ENCODE results near the gene CALML5. TPM values are rescaled to one million over a fixed set of nuclear protein-coding genes. Genes with fewer than 3 reads are reported as not detected.

CALML5 gene
- total and polyA plus RNA-seq, 4 donors = not detected

- Histone ChIP-seq H3K27ac (ENCODE audit: low read depth in 1 of 2, low read length in 1 of 2) (no peak overlapping the region), H3K9ac (ENCODE audit: insufficient read depth in 1 of 2, low read length in 2 of 2) (peak overlapping the region in 1 of 2 donors; percentile 44)
- no peak for ATAC-seq (ENCODE audit: insufficient read depth, low FRiP score)
These were observed 37.2 kb downstream of the CALML5 start for GRCh38 chr10:5461914-5462840.

DNA sequence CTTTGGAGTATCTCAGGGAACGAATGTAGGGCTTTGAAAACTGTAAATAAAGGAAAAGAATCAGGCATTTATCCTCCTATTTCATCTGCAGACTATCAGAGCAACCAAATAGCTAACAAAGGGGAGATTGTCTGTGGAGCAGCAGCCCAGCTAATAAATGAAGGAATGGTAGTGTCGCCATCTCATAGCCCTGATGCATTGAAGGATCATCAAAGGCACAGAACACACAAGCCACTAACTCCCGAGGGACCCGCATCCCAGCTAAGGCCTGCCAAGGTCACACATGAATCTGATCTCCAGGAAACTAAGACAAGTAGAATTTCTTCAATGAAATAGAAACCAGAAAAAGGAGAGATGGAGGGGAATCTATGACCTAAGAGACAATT, 38.2 kb downstream of the CALML5 start:
- DNase-seq = no peak
- peaks cover 0 to 4% (median 3%) of the 10 kb centered on the region in 4 donors for H3K36me3 ChIP-seq (ENCODE audit: control insufficient read depth in 4 of 4, insufficient read depth in 4 of 4, low read length in 4 of 4)
- 89 to 92% methylated on average over 4 of the region's 4 CpGs for WGBS, 2 donors
- no peaks in the 10 kb centered on the region for H3K27me3 ChIP-seq (ENCODE audit: control insufficient read depth in 3 of 3, insufficient read depth in 3 of 3, low read length in 2 of 3)
- no peak for ATAC-seq (ENCODE audit: insufficient read depth, low FRiP score)
- no peak overlapping the region for H3K9ac ChIP-seq (ENCODE audit: insufficient read depth in 1 of 2, low read length in 2 of 2)
- peaks cover 0 to 9% (median 0%) of the 10 kb centered on the region in 5 donors for H3K4me1 ChIP-seq (ENCODE audit: control insufficient read depth in 5 of 5, insufficient read depth in 5 of 5, low read length in 5 of 5)
- TF ChIP-seq, protein P1, sequence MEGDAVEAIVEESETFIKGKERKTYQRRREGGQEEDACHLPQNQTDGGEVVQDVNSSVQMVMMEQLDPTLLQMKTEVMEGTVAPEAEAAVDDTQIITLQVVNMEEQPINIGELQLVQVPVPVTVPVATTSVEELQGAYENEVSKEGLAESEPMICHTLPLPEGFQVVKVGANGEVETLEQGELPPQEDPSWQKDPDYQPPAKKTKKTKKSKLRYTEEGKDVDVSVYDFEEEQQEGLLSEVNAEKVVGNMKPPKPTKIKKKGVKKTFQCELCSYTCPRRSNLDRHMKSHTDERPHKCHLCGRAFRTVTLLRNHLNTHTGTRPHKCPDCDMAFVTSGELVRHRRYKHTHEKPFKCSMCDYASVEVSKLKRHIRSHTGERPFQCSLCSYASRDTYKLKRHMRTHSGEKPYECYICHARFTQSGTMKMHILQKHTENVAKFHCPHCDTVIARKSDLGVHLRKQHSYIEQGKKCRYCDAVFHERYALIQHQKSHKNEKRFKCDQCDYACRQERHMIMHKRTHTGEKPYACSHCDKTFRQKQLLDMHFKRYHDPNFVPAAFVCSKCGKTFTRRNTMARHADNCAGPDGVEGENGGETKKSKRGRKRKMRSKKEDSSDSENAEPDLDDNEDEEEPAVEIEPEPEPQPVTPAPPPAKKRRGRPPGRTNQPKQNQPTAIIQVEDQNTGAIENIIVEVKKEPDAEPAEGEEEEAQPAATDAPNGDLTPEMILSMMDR (IDR thresholded peaks at IDR 0.05; ENCODE audit: control extremely low read depth, extremely low read depth) = no peak
- H3K9me3 ChIP-seq (ENCODE audit: control insufficient read depth in 4 of 4, insufficient read depth in 3 of 4, low read length in 3 of 4) = no peaks in the 10 kb centered on the region
- H3K27ac ChIP-seq (ENCODE audit: low read depth in 1 of 2, low read length in 1 of 2) = no peak overlapping the region
- no peak overlapping the region for H3K4me3 ChIP-seq

More at GRCh38 chr10:5461914-5462840, 37.2 kb downstream of the CALML5 start:
- H3K4me1 ChIP-seq (ENCODE audit: control insufficient read depth in 5 of 5, insufficient read depth in 5 of 5, low read length in 5 of 5) = peaks cover 0 to 18% (median 0%) of the 10 kb centered on the region in 5 donors
- H3K4me3 ChIP-seq = no peak overlapping the region
- DNase-seq = no peak
- no peaks in the 10 kb centered on the region for H3K27me3 ChIP-seq (ENCODE audit: control insufficient read depth in 3 of 3, insufficient read depth in 3 of 3, low read length in 2 of 3)
- TF ChIP-seq, protein P1 (IDR thresholded peaks at IDR 0.05; ENCODE audit: control extremely low read depth, extremely low read depth) = no peak
- H3K9me3 ChIP-seq (ENCODE audit: control insufficient read depth in 4 of 4, insufficient read depth in 3 of 4, low read length in 3 of 4) = no peaks in the 10 kb centered on the region
- 56 to 64% methylated on average over 17 of the region's 17 CpGs for WGBS, 2 donors
- peaks cover 0 to 2% (median 0%) of the 10 kb centered on the region in 4 donors for H3K36me3 ChIP-seq (ENCODE audit: control insufficient read depth in 4 of 4, insufficient read depth in 4 of 4, low read length in 4 of 4)

DNA sequence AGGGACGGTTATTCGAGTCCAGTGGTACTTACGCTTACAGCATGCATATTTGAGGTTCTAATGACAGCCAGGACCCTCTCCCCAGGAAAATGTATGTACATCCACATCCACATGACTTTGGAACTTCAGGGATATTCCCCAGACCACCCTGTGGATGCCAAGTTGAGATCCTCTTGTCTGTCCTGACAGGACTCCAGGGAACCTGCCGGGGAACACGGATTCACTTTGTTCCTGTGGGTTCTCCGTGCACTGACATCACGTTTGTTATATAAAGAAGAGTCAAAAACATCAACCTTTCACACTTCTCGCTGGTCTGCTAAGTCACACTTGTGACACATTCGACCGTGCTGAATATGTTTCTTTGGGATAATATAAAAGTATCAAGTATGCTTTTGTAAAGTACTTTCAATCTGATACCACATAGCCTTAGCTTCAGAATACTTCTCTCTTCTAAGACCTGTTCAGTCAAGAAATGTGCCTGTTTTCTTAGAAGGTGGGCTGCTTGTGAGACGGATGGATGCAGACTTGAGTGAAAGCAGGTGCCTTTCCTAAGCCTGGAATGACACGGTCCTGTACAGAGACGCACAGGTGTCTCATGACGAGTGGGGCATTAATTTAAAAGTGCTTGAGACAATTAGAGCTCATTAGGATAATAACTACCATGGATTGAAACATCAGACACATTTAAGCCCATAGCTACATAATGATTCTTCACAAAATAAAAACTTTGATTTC, 38.7 kb downstream of the CALML5 start:
- no peak for ATAC-seq (ENCODE audit: insufficient read depth, low FRiP score)
- H3K4me3 ChIP-seq = no peak overlapping the region
- no peaks in the 10 kb centered on the region for H3K9me3 ChIP-seq (ENCODE audit: control insufficient read depth in 4 of 4, insufficient read depth in 3 of 4, low read length in 3 of 4)
- no peaks in the 10 kb centered on the region for H3K27me3 ChIP-seq (ENCODE audit: control insufficient read depth in 3 of 3, insufficient read depth in 3 of 3, low read length in 2 of 3)
- H3K9ac ChIP-seq (ENCODE audit: insufficient read depth in 1 of 2, low read length in 2 of 2) = no peak overlapping the region
- peaks cover 0 to 7% (median 0%) of the 10 kb centered on the region in 5 donors for H3K4me1 ChIP-seq (ENCODE audit: control insufficient read depth in 5 of 5, insufficient read depth in 5 of 5, low read length in 5 of 5)
- TF ChIP-seq, protein P1 (IDR thresholded peaks at IDR 0.05; ENCODE audit: control extremely low read depth, extremely low read depth) = no peak
- no peak for DNase-seq
- H3K27ac ChIP-seq (ENCODE audit: low read depth in 1 of 2, low read length in 1 of 2) = no peak overlapping the region
- WGBS, 2 donors = 89% methylated on average over 14 of the region's 14 CpGs
- peaks cover 0 to 6% (median 5%) of the 10 kb centered on the region in 4 donors for H3K36me3 ChIP-seq (ENCODE audit: control insufficient read depth in 4 of 4, insufficient read depth in 4 of 4, low read length in 4 of 4)
